Choroid plexus epithelial cell (primary cell): Measurements from ENCODE around the gene TUSC1.

Source experiments
- DNase-seq: peaks from one replicate; pipeline ENCODE4 v3.0.0-alpha.2; 2010; ENCODE audit warnings: low read depth
- H3K4me3 ChIP-seq: 2 replicates; pipeline ENCODE4 v1.5.1; 2011; ENCODE audit warnings: low read depth, mild to moderate bottlenecking, control low read depth, low read length, moderate library complexity
- CTCF ChIP-seq: conservative IDR thresholded peaks from 2 replicates; pipeline ENCODE4 v1.5.1; 2011; ENCODE audit warnings: low read depth, mild to moderate bottlenecking, control low read depth, inconsistent platforms, low read length, moderate library complexity

Gene TUSC1

GRCh38 chr9:25629231-25629630 is 49.0 kb downstream of the TUSC1 start:
- no peak for DNase-seq
- no peak for TF ChIP-seq CTCF
- no peak overlapping the region for H3K4me3 ChIP-seq
